H9 (cell line): Measurements from ENCODE around the gene BARD1. TPM values are rescaled to one million over a fixed set of nuclear protein-coding genes. Genes with fewer than 3 reads are reported as not detected.

Experiments used
- DNase-seq: peaks from one replicate; pipeline ENCODE4 v3.0.0-alpha.2; 2017
- H2AFZ ChIP-seq: one replicate; pipeline ENCODE4 v1.6.1; 2013; ENCODE audit warnings: mild to moderate bottlenecking, low read length, control low read depth, moderate library complexity
- H2AK5ac ChIP-seq: 2 replicates; pipeline ENCODE4 v1.6.1; 2013; ENCODE audit warnings: low read length, control low read depth, mixed read lengths; ENCODE audit not compliant: insufficient read length
- H2BK120ac ChIP-seq: one replicate; pipeline ENCODE4 v1.6.1; 2013; ENCODE audit warnings: low read depth, mild to moderate bottlenecking, low read length, control low read depth, inconsistent platforms; ENCODE audit not compliant: poor library complexity, severe bottlenecking
- H2BK12ac ChIP-seq: 2 replicates; pipeline ENCODE4 v1.6.1; 2013; ENCODE audit warnings: low read length, control low read depth, mixed read lengths, low read depth; ENCODE audit not compliant: insufficient read length
- H2BK15ac ChIP-seq: 2 replicates; pipeline ENCODE4 v1.6.1; 2013; ENCODE audit warnings: low read depth, low read length, control low read depth
- H2BK20ac ChIP-seq: one replicate; pipeline ENCODE4 v1.6.1; 2013; ENCODE audit warnings: low read depth, mild to moderate bottlenecking, low read length, control low read depth, inconsistent platforms; ENCODE audit not compliant: poor library complexity, severe bottlenecking
- H2BK5ac ChIP-seq: 2 replicates; pipeline ENCODE4 v1.6.1; 2013; ENCODE audit warnings: low read length, control low read depth, mixed read lengths; ENCODE audit not compliant: insufficient read length
- H3K14ac ChIP-seq: 2 replicates; pipeline ENCODE4 v1.6.1; 2013; ENCODE audit warnings: low read length, control low read depth; ENCODE audit not compliant: insufficient read depth
- H3K18ac ChIP-seq: 2 replicates; pipeline ENCODE4 v1.6.1; 2013; ENCODE audit warnings: low read depth, mild to moderate bottlenecking, mixed read lengths, low read length, control low read depth; ENCODE audit not compliant: insufficient read length
- H3K23ac ChIP-seq: 2 replicates; pipeline ENCODE4 v1.6.1; 2013; ENCODE audit warnings: low read length, control low read depth, mixed read lengths, low read depth; ENCODE audit not compliant: insufficient read length
- H3K23me2 ChIP-seq: 2 replicates; pipeline ENCODE4 v1.6.1; 2013; ENCODE audit warnings: low read depth, mild to moderate bottlenecking, mixed read lengths, low read length, control low read depth; ENCODE audit not compliant: insufficient read length, poor library complexity, severe bottlenecking
- H3K27ac ChIP-seq: 2 replicates; pipeline ENCODE4 v1.5.1; 2013; ENCODE audit warnings: low read length, control low read depth, mixed read lengths, low read depth; ENCODE audit not compliant: insufficient read length
- H3K27me3 ChIP-seq: 2 replicates; pipeline ENCODE4 v1.6.1; 2013; ENCODE audit warnings: low read length, control low read depth, inconsistent platforms; ENCODE audit not compliant: insufficient read depth
- H3K4ac ChIP-seq: 2 replicates; pipeline ENCODE4 v1.6.1; 2013; ENCODE audit warnings: low read depth, mild to moderate bottlenecking, control low read depth, inconsistent platforms, low read length, moderate library complexity
- H3K4me1 ChIP-seq: 2 replicates; pipeline ENCODE4 v1.6.1; 2013; ENCODE audit warnings: low read length, control low read depth, inconsistent platforms; ENCODE audit not compliant: insufficient read depth
- H3K4me2 ChIP-seq: 2 replicates; pipeline ENCODE4 v1.6.1; 2013; ENCODE audit warnings: low read length, control low read depth, mixed read lengths; ENCODE audit not compliant: insufficient read length, insufficient read depth
- H3K56ac ChIP-seq: 2 replicates; pipeline ENCODE4 v1.6.1; 2013; ENCODE audit warnings: low read depth, mild to moderate bottlenecking, mixed read lengths, low read length, control low read depth; ENCODE audit not compliant: insufficient read length
- H3K79me1 ChIP-seq: 2 replicates; pipeline ENCODE4 v1.6.1; 2013; ENCODE audit warnings: low read depth, mild to moderate bottlenecking, moderate library complexity, low read length, control low read depth, inconsistent platforms; ENCODE audit not compliant: insufficient read depth, poor library complexity, severe bottlenecking
- H3K79me2 ChIP-seq: 2 replicates; pipeline ENCODE4 v1.6.1; 2013; ENCODE audit warnings: low read length, control low read depth, inconsistent platforms; ENCODE audit not compliant: insufficient read depth
- H3K9ac ChIP-seq: 2 replicates; pipeline ENCODE4 v1.6.1; 2013; ENCODE audit warnings: low read length, control low read depth, mixed read lengths; ENCODE audit not compliant: insufficient read length; ENCODE audit errors: extremely low read depth
- H3K9me3 ChIP-seq: one replicate; pipeline ENCODE4 v1.6.1; 2013; ENCODE audit warnings: low read depth, low read length, inconsistent platforms; ENCODE audit not compliant: control insufficient read depth
- H3T11ph ChIP-seq: one replicate; pipeline ENCODE4 v1.6.1; 2013; ENCODE audit warnings: mild to moderate bottlenecking, low read length, control low read depth, inconsistent platforms
- H4K20me1 ChIP-seq: one replicate; pipeline ENCODE4 v1.6.1; 2013; ENCODE audit not compliant: control insufficient read depth, insufficient read length, insufficient read depth
- H4K5ac ChIP-seq: 2 replicates; pipeline ENCODE4 v1.6.1; 2013; ENCODE audit warnings: low read depth, mild to moderate bottlenecking, mixed read lengths, low read length, control low read depth; ENCODE audit not compliant: insufficient read length
- H4K8ac ChIP-seq: replicated peaks from 2 replicates; pipeline ENCODE4 v1.6.1; 2013; ENCODE audit warnings: low read length, control low read depth, mixed read lengths, low read depth; ENCODE audit not compliant: insufficient read length
- H4K91ac ChIP-seq: 2 replicates; pipeline ENCODE4 v1.6.1; 2013; ENCODE audit warnings: low read depth, mild to moderate bottlenecking, moderate library complexity, mixed read lengths, low read length, control low read depth; ENCODE audit not compliant: insufficient read length
- H3K27ac Mint-ChIP-seq, 3 experiments: 2 replicates in 2 of 3; 3 replicates in 1 of 3; pipeline ENCODE4 v1.8.0; 2020 to 2021; ENCODE audit warnings: mixed read lengths in 3 of 3, mild to moderate bottlenecking in 1 of 3, moderate library complexity in 1 of 3
- H3K27me3 Mint-ChIP-seq: 2 replicates; pipeline ENCODE4 v1.8.0; 2021; ENCODE audit warnings: low read depth, mild to moderate bottlenecking, moderate library complexity, mixed read lengths
- H3K36me3 Mint-ChIP-seq, 3 experiments: 2 replicates in 2 of 3; 3 replicates in 1 of 3; pipeline ENCODE4 v1.8.0; 2020 to 2021; ENCODE audit warnings: low read depth in 3 of 3, mixed read lengths in 3 of 3; ENCODE audit not compliant: insufficient read depth in 1 of 3
- H3K4me1 Mint-ChIP-seq, 2 experiments: 2 replicates each; pipeline ENCODE4 v1.8.0; 2020; ENCODE audit warnings: mixed read lengths in 2 of 2
- H3K4me3 Mint-ChIP-seq, 2 experiments: 2 replicates in 1 of 2; 3 replicates in 1 of 2; pipeline ENCODE4 v1.8.0; 2020 to 2021; ENCODE audit warnings: mild to moderate bottlenecking in 2 of 2, mixed read lengths in 2 of 2, moderate library complexity in 1 of 2
- H3K9me3 Mint-ChIP-seq, 2 experiments: 2 replicates in 1 of 2; 3 replicates in 1 of 2; pipeline ENCODE4 v1.8.0; 2020; ENCODE audit warnings: mild to moderate bottlenecking in 2 of 2, mixed read lengths in 2 of 2, moderate library complexity in 1 of 2
- CTCF ChIP-seq: fragments of 200-600 bp; sonication (generic); conservative IDR thresholded peaks from 3 replicates; pipeline ENCODE4 v1.8.0; 2021; ENCODE audit warnings: antibody characterized with exemption, mild to moderate bottlenecking
- WGBS: extraction: QIAGEN DNeasy Blood & Tissue Kit; methylation state at CpG from one replicate; pipeline ENCODE4 v1.1.7; 2013; ENCODE audit warnings: missing lambda C conversion rate, low lambda C conversion rate, mixed read lengths; ENCODE audit not compliant: insufficient read length; ENCODE audit errors: extremely low coverage; 5-methylcytosine and 5-hydroxymethylcytosine counted together
- total RNA-seq: library from RNA; stranded (reverse); gene quantifications from 2 replicates; pipeline ENCODE4 v1.2.1, GENCODE V29; 2021

BARD1 gene
- total RNA-seq, 1 experiment from 2014 or later, result 30.6 TPM

- DNase-seq, result no peak
- Histone ChIP-seq H3K9ac (no peak overlapping the region), H3K79me2 (no peaks in the 10 kb centered on the region), H4K5ac (no peak overlapping the region), H3K27me3 (no peaks in the 10 kb centered on the region), H3K27ac (no peak overlapping the region), H2AFZ (no peak overlapping the region), H3K4me2 (no peak overlapping the region), H3K79me1 (no peaks in the 10 kb centered on the region), H3K4ac (no peak overlapping the region), H3K4me1 (peaks cover 5% of the 10 kb centered on the region; the same call in 1 of the 2 replicates), H2AK5ac (no peak overlapping the region), H3K18ac (no peak overlapping the region), H4K20me1 (no peaks in the 10 kb centered on the region), H2BK15ac (no peak overlapping the region), H3K23ac (no peak overlapping the region), H3K56ac (no peak overlapping the region), H2BK5ac (no peak overlapping the region), H4K91ac (no peak overlapping the region), H3T11ph (no peak overlapping the region), H2BK120ac (no peak overlapping the region), H2BK20ac (no peak overlapping the region), H4K8ac (no peak overlapping the region), H3K9me3 (no peaks in the 10 kb centered on the region), H3K14ac (no peak overlapping the region), H3K23me2 (no peaks in the 10 kb centered on the region), H2BK12ac (no peak overlapping the region)
- Mint-ChIP-seq H3K27me3 (no peaks in the 10 kb centered on the region), H3K27ac (no peak overlapping the region), H3K36me3 (peaks cover 5 to 16% (median 10%) of the 10 kb centered on the region in 3 experiments), H3K4me1 (peaks cover 19 to 23% of the 10 kb centered on the region in 2 experiments), H3K9me3 (peaks cover 5 to 16% of the 10 kb centered on the region in 2 experiments), H3K4me3 (no peak overlapping the region)
- no CpG with 5 or more reads among the region's 2 CpGs for WGBS
- TF ChIP-seq CTCF, result no peak
Observed at GRCh38 chr2:214839464-214839863, 30.0 kb upstream of the BARD1 start.
